Stimulated activated CD4-positive, alpha-beta T cell treated with anti-CD3 and anti-CD28 coated beads, Interleukin-4, amount 100 ng/mL, for 4 hours (primary cell): ENCODE measurements around the gene HYKK.
"Not testable (repeated sequence)": the region's sequence is repeated elsewhere in the genome, so short reads cannot be mapped to it uniquely, and the experiment has no call there.

Experiments used
- DNase-seq, 2 experiments: peaks; one replicate each; pipeline ENCODE4 v3.0.0-alpha.2; 2020

HYKK gene

GRCh38 chr15:78506971-78507830 lies at the start of gene HYKK:
Gene HYKK, plus strand, starts transcription at chr15:78507577. Its CDS starts 5,512 bp downstream, at chr15:78513089.
- DNase-seq, result peak; percentile 66 to 69

- DNase-seq, result no peak
Observed at GRCh38 chr15:78460737-78461136, 46.6 kb upstream of the HYKK start.

GRCh38 chr15:78461171-78461888 lies 46.0 kb upstream of the HYKK start:
- peak in 1 of 2 experiments; percentile 12 for DNase-seq

- no peak for DNase-seq
Observed at GRCh38 chr15:78469031-78469430, 38.3 kb upstream of the HYKK start.

GRCh38 chr15:78477295-78477694 lies 30.1 kb upstream of the HYKK start:
- DNase-seq, result no peak

- DNase-seq, result no peak
Observed at GRCh38 chr15:78479650-78480049, 27.7 kb upstream of the HYKK start.

GRCh38 chr15:78481917-78482316 lies 25.5 kb upstream of the HYKK start:
- no peak for DNase-seq

GRCh38 chr15:78492872-78493271 lies 14.5 kb upstream of the HYKK start:
- DNase-seq, result no peak

GRCh38 chr15:78501857-78502256 lies 5.5 kb upstream of the HYKK start:
- no peak for DNase-seq

- DNase-seq, result no peak
Observed at GRCh38 chr15:78502641-78503040, 4.7 kb upstream of the HYKK start.

- DNase-seq, result no peak
Observed at GRCh38 chr15:78507831-78508160, 419 bp downstream of the HYKK start.

- DNase-seq, result no peak
Observed at GRCh38 chr15:78508272-78508671, 895 bp downstream of the HYKK start.

- no peak for DNase-seq
Observed at GRCh38 chr15:78509726-78510312, 2.4 kb downstream of the HYKK start.

- DNase-seq, result not testable (repeated sequence)
Observed at GRCh38 chr15:78520035-78520434, 12.7 kb downstream of the HYKK start.

GRCh38 chr15:78524230-78524629 lies 16.9 kb downstream of the HYKK start:
- no peak for DNase-seq

GRCh38 chr15:78527325-78527724 lies 19.9 kb downstream of the HYKK start:
- no peak for DNase-seq

- DNase-seq, result no peak
Observed at GRCh38 chr15:78533331-78533730, 26.0 kb downstream of the HYKK start.

GRCh38 chr15:78536134-78536533 lies 28.8 kb downstream of the HYKK start:
- no peak for DNase-seq

- DNase-seq, result no peak
Observed at GRCh38 chr15:78537266-78537905, 30.0 kb downstream of the HYKK start.

GRCh38 chr15:78538358-78538757 lies 31.0 kb downstream of the HYKK start:
- DNase-seq, result no peak

- DNase-seq, result not testable (repeated sequence)
Observed at GRCh38 chr15:78539464-78540140, 32.2 kb downstream of the HYKK start.

GRCh38 chr15:78540141-78540870 lies 32.9 kb downstream of the HYKK start, which contains the start of gene PSMA4:
Gene PSMA4, plus strand, starts transcription at chr15:78540444. Its CDS starts 1,484 bp downstream, at chr15:78541928.
- DNase-seq, result peak; percentile 93 to 96
